HG03439 (cell line): ENCODE data around the gene VAT1L.

Source experiments
- ATAC-seq: cut with Tn5 transposase; IDR thresholded peaks from one replicate; pipeline ENCODE4 v1.9.1; 2021; ENCODE audit warnings: mild to moderate bottlenecking, moderate library complexity; ENCODE audit not compliant: unreplicated experiment

VAT1L gene

GRCh38 chr16:77781091-77781490 lies 7.3 kb upstream of the VAT1L start:
- ATAC-seq, result no peak

DNA sequence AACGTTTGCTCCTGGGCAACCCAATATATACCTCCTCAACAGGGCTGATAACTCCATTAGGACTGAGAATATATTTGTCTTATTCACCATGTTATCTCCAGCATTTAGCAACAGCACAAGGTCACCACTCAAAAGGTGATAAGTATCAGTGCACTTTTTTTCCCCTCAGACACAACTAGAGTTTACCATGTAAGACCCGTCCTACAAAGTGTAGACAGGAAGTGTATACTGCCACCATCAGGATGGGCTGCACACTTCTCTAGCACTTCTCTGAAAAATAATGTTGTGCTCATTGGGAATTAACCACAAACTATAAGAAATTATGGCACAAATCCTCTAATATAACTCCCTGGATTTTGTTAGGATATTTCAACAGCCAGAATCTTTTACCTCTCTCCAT lies 5.7 kb upstream of the VAT1L start:
- ATAC-seq, result no peak

GRCh38 chr16:77784441-77785372 lies 3.7 kb upstream of the VAT1L start:
- ATAC-seq, result no peak

DNA sequence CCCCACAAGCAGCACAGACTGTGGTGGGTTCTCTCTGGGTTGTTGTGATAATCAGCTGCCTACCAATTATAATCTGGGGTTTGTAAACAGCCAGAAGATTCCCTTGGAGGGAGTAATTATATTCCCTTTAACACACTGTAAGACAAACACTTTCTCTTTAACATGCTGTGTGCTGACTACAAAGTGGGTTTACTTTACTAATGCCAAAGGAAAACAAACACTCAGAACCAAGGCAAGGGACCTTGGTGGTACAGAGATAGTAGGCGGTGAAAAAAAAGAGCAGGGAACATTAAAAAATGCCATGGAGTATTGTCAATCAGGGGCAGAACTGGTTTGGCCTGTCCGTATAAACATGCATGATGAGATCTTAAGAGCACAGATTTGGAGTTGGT lies 3.0 kb upstream of the VAT1L start:
- no peak for ATAC-seq

- ATAC-seq, result no peak
These were observed 2.0 kb upstream of the VAT1L start for GRCh38 chr16:77786186-77786847.

DNA sequence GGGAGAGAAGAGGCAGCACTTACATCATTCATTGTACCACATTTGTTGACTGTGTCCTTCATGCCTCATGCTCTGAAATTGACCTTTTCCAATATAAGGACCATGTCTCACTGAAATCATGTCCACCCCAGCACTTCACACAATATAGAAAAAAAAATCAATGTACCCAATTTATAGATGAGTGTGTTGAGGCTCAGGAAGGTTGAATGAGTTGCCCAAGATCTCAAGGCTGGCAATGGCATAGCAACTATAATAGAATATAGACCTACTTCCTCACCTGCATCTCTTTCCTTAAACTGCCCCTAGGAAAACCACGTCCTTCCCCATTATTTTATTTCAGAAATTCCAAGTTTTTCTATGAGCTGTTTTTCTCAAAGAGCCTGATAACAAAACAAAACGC lies 912 bp upstream of the VAT1L start:
- no peak for ATAC-seq

- no peak for ATAC-seq
These were observed 983 bp downstream of the VAT1L start for GRCh38 chr16:77789085-77790008.

GRCh38 chr16:77790009-77790372 lies 1.6 kb downstream of the VAT1L start:
- ATAC-seq, result no peak

GRCh38 chr16:77790912-77791311 lies 2.5 kb downstream of the VAT1L start:
- no peak for ATAC-seq

DNA sequence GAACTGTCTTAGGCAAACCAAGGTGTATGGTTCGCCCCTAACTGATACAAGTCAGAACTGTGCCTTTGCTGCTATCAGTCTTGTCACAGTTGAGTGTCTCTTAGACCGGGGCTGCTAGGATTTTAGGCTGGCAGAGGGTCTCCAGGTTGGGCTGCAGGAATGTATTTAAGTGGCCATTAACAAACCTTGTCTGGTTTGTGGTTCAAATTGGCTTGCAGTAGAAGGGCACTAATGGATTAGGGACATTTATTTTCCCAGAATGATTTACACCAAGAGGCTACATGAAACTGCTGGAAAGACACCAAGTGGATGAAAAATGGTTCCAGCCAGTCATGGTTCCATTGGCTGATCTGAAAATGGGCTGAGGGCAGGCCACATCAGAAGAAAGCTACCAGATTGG lies 5.1 kb downstream of the VAT1L start:
- no peak for ATAC-seq

DNA sequence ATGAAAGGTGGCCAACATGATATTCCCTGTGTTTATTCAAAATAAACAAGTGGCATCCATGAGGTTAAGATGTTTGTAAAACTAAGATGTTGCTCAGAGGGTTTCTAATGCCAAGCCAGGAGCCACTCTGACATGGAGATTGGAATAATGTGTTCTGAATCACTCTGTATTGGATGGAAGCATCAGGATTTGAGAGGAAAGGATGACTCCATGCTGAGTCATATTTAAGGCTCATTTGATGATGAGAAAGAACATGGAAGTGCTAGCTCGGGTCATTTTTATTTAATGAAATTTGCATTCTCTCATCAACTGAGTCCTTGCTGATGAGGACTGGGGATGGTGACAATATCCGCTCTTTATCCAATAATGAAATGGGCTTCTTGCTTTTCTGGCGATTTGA lies 6.2 kb downstream of the VAT1L start:
- ATAC-seq, result no peak

DNA sequence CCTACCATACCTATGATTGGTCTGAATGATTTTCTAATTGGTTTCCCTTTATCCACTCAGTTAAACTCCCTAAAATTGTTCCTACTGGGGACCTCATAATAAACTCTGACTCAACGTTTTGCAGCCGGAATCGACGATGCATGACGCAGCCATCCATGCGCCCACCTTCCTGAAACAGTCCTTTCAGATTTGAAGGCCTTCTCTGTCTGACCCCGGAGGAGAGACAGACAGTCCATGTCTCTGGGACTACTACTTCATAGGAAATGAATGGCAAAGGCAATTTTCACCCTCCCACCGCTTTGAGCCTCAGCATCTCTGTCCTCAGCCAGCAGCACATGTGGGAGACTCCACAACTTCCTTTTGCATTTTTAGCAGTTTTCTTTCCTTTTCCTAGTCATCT lies 13.5 kb downstream of the VAT1L start:
- ATAC-seq, result no peak

DNA sequence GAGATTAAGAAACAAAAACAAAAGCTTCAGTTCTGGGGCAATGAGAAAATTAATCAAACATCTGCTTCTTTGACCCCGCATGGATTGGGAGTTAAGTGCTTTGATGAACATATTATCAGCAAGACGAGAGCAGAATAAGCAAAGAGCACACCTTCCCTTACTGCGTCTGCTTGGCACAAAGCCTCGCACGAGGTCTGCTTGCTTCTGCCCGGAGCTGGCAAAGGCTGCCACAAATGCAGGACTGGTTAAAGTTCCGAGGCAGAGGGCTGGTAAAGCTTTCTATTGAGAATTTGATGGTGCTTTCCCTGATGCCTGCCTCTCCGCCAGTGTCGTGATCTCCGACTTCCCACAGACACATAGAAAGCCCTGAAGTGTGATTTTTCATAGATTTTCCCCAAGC lies 17.0 kb downstream of the VAT1L start:
- no peak for ATAC-seq

DNA sequence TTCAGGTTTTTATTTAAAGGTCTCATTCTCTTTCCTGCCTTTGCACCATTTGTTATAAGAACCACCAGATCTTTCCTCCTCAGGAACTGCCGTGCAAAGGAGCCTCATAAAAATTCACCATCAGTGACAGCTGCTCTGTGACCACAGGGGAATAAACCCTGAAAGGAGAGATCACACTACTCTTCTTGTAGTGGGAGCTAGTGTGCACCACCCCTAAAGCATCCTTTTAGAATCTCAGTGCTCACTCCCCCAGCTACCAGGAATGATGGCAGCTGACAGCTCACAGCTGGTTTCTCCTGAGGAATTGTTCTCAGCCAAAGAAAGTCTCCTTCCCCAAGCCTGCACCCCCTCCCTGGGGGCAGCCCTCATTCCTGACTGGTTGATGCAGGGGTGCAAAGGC lies 18.7 kb downstream of the VAT1L start:
- ATAC-seq, result no peak

DNA sequence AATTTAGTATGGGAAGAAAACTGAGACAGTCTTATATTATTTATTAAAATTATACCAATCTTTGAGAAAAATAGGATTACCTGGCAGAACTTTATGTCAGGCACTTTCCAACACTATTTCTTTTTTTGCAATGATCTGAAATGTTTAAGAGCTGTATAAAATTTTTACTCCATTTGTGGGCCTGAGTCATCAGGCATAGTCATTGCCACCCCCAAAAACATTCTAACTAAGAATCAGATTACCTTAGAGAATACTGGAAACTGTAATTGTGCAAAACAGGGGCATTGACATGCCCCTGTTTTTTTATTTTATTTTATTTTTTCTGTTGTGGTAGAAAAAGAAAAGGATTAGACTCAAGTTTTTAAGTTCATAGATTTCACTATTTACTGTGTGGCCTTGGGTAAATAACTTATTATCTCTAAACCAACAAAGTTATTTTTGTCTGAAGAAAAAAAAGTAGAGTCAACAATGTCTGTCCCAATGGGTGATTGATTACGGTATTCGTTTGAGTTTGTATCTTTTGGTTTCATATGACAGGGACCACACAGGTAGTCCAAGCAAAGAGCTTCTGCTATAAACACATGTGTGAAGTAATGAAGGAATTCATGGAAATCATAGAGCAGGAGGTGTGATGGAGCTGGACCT lies 24.6 kb downstream of the VAT1L start:
- ATAC-seq, result no peak

- no peak for ATAC-seq
These were observed 27.9 kb downstream of the VAT1L start for GRCh38 chr16:77816293-77816692.

- no peak for ATAC-seq
These were observed 32.0 kb downstream of the VAT1L start for GRCh38 chr16:77820340-77820739.

DNA sequence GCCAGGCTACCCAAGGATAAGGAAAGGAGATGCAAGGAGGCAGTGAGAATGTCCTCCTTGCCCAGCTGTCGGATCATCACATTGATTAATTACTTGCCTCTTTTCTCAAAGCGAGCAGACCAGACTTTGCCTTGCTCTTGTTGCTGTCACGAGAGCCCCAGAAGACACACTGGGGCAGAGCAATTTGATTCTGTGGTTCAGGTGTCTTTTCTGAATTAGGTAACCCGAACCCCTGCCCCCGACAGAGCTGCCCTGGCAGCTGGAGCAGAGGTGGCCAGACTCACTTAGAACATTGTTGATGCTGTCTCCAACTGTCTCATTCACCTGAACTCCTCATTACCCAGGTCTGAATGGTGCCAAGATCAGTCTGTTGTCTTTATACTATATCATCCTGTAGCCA lies 34.3 kb downstream of the VAT1L start:
- no peak for ATAC-seq

GRCh38 chr16:77823067-77823466 lies 34.7 kb downstream of the VAT1L start:
- ATAC-seq, result no peak

DNA sequence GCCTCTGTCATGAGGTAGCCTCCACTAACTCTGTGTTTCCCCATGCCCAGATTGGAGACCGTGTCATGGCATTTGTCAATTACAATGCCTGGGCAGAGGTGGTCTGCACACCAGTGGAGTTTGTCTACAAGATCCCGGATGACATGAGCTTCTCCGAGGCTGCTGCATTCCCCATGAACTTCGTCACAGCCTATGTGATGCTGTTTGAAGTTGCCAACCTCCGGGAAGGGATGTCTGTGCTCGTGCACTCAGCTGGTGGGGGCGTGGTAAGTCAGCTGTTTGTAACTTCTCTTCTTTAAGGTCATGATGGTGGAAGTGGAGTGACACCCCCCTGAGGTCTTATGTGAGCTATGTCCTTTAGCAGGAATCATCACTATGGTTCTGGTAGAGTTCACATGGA lies 36.8 kb downstream of the VAT1L start:
- ATAC-seq, result no peak

GRCh38 chr16:77827032-77827431 lies 38.7 kb downstream of the VAT1L start:
- ATAC-seq, result no peak
